Panc1 (cell line): ENCODE data around the gene EIF4E. TPM values are rescaled to one million over a fixed set of nuclear protein-coding genes. Genes with fewer than 3 reads are reported as not detected.

Experiments
- ATAC-seq: fragments of 200-7000 bp; cut with Tn5 transposase; 2 replicates; pipeline ENCODE4 v1.9.1; 2020; ENCODE audit warnings: mild to moderate bottlenecking, moderate library complexity
- BruUV-seq: library from RNA; stranded (reverse); fragments of 400-500 nt; replicated peaks from 2 replicates; lab custom pipeline; 2021; lab: Mats Ljungman, UMichigan
- CTCF ChIA-PET: fragments of 300-600 bp; sonication (Branson Sonifier 250); formaldehyde crosslinking; loops from one replicate; lab custom pipeline; 2022; ENCODE audit warnings: antibody characterized with exemption; lab: Charles Lee
- POLR2A ChIA-PET: fragments of 300-600 bp; sonication (Branson Sonifier 250); formaldehyde crosslinking; loops from one replicate; lab custom pipeline; 2022; ENCODE audit warnings: antibody characterized with exemption; lab: Charles Lee
- DNase-seq: peaks from one replicate; pipeline ENCODE4 v3.0.0-alpha.2; 2010; ENCODE audit warnings: low read depth, low spot score
- H3K27ac ChIP-seq: 2 replicates; pipeline ENCODE4 v1.5.1; 2011; ENCODE audit warnings: mild to moderate bottlenecking, low read length, inconsistent platforms
- H3K27me3 ChIP-seq: fragments of 200-500 bp; sonication (Bioruptor generic); 2 replicates; pipeline ENCODE4 v1.6.0; 2014; ENCODE audit warnings: low read length, inconsistent platforms; ENCODE audit not compliant: control insufficient read depth, insufficient read depth
- H3K36me3 ChIP-seq: fragments of 200-500 bp; sonication (Bioruptor generic); 2 replicates; pipeline ENCODE4 v1.5.1; 2014; ENCODE audit warnings: inconsistent platforms, mild to moderate bottlenecking, low read length, moderate library complexity; ENCODE audit not compliant: control insufficient read depth, insufficient read depth
- H3K4me1 ChIP-seq: 2 replicates; pipeline ENCODE4 v1.5.1; 2011; ENCODE audit warnings: inconsistent platforms, mild to moderate bottlenecking, low read length, moderate library complexity; ENCODE audit not compliant: control insufficient read depth, insufficient read depth
- H3K4me3 ChIP-seq, 2 experiments: 2 replicates each; pipeline ENCODE4 v1.5.1; 2011 to 2012; ENCODE audit warnings: low read depth in 2 of 2, low read length in 2 of 2, mild to moderate bottlenecking in 2 of 2, inconsistent platforms in 1 of 2, moderate library complexity in 1 of 2
- H3K9me3 ChIP-seq: fragments of 200-500 bp; sonication (Bioruptor generic); 2 replicates; pipeline ENCODE4 v1.5.1; 2014; ENCODE audit warnings: low read depth, mild to moderate bottlenecking, inconsistent platforms, low read length, moderate library complexity; ENCODE audit not compliant: control insufficient read depth, insufficient read depth
- POLR2AphosphoS5 ChIP-seq: IDR thresholded peaks from 2 replicates; pipeline ENCODE4 v1.6.1; 2012; ENCODE audit warnings: mild to moderate bottlenecking, low read depth, low read length, moderate library complexity
- SIN3A ChIP-seq: IDR thresholded peaks from 2 replicates; pipeline ENCODE4 v1.6.1; 2012; ENCODE audit warnings: low read depth, mild to moderate bottlenecking, low read length, moderate library complexity, borderline replicate concordance; ENCODE audit not compliant: insufficient read depth
- TCF7L2 ChIP-seq: IDR thresholded peaks from 2 replicates; pipeline ENCODE4 v1.6.1; 2011; ENCODE audit warnings: mild to moderate bottlenecking, low read depth, low read length, inconsistent platforms
- in situ Hi-C: cut with HindIII; loops from 2 replicates; pipeline ENCODE4 v1.10.0; 2016; ENCODE audit warnings: low sequenced_read_pairs, low pct_unique_long_range_greater_than_20kb
- intact Hi-C: fragments of 100-400 bp; cut with micrococcal nuclease; formaldehyde crosslinking; loops from one replicate; pipeline ENCODE4 v1.10.0; 2022; ENCODE audit not compliant: unreplicated experiment
- total RNA-seq: library from RNA; stranded (reverse); gene quantifications from one replicate; pipeline ENCODE4 v1.2.1, GENCODE V29; 2021; ENCODE audit not compliant: unreplicated experiment
- TF ChIP-seq, protein P1 (sequence below): fragments of 450-650 bp; IDR thresholded peaks from 2 replicates; pipeline ENCODE4 v1.5.1; 2017; ENCODE audit warnings: mild to moderate bottlenecking
- TF ChIP-seq, protein P2 (sequence below), 2 experiments: IDR thresholded peaks; 2 replicates each; pipeline ENCODE4 v1.6.1; 2011 to 2012; ENCODE audit warnings: low read depth in 2 of 2, control low read depth in 1 of 2, low read length in 1 of 2, mild to moderate bottlenecking in 1 of 2, moderate library complexity in 1 of 2; ENCODE audit not compliant: insufficient read depth in 1 of 2

EIF4E gene
- total RNA-seq, 1 experiment from 2014 or later, result 89.7 TPM

DNA sequence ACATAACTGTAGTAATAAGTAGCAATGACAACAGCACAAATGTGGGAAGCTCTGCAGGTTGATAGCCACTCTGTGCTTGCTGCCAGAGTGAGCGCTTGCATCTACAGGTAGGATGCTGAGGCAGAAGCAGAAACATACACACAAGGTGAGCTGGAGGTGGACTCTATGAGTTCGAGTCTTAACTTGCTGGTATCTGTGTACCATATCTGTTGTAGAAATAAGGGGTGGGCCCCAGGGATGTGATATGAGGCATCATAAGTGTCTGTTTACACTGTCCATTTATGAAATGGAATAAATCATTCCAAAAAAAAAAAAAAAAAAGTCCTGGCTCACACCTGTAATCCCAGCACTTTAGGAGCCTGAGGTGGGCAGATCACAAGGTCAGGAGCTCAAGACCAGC lies 32.8 kb upstream of the EIF4E start:
- intact Hi-C loops (no loop called here), in situ Hi-C loops (no loop called here)
- Histone ChIP-seq H3K27me3 (no peaks in the 10 kb centered on the region), H3K27ac (no peak overlapping the region), H3K4me3 (no peak overlapping the region), H3K9me3 (no peaks in the 10 kb centered on the region), H3K4me1 (no peaks in the 10 kb centered on the region), H3K36me3 (no peaks in the 10 kb centered on the region)
- no peak for ATAC-seq
- TF ChIP-seq, protein P1, sequence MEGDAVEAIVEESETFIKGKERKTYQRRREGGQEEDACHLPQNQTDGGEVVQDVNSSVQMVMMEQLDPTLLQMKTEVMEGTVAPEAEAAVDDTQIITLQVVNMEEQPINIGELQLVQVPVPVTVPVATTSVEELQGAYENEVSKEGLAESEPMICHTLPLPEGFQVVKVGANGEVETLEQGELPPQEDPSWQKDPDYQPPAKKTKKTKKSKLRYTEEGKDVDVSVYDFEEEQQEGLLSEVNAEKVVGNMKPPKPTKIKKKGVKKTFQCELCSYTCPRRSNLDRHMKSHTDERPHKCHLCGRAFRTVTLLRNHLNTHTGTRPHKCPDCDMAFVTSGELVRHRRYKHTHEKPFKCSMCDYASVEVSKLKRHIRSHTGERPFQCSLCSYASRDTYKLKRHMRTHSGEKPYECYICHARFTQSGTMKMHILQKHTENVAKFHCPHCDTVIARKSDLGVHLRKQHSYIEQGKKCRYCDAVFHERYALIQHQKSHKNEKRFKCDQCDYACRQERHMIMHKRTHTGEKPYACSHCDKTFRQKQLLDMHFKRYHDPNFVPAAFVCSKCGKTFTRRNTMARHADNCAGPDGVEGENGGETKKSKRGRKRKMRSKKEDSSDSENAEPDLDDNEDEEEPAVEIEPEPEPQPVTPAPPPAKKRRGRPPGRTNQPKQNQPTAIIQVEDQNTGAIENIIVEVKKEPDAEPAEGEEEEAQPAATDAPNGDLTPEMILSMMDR, result no peak
- TF ChIP-seq, protein P2, sequence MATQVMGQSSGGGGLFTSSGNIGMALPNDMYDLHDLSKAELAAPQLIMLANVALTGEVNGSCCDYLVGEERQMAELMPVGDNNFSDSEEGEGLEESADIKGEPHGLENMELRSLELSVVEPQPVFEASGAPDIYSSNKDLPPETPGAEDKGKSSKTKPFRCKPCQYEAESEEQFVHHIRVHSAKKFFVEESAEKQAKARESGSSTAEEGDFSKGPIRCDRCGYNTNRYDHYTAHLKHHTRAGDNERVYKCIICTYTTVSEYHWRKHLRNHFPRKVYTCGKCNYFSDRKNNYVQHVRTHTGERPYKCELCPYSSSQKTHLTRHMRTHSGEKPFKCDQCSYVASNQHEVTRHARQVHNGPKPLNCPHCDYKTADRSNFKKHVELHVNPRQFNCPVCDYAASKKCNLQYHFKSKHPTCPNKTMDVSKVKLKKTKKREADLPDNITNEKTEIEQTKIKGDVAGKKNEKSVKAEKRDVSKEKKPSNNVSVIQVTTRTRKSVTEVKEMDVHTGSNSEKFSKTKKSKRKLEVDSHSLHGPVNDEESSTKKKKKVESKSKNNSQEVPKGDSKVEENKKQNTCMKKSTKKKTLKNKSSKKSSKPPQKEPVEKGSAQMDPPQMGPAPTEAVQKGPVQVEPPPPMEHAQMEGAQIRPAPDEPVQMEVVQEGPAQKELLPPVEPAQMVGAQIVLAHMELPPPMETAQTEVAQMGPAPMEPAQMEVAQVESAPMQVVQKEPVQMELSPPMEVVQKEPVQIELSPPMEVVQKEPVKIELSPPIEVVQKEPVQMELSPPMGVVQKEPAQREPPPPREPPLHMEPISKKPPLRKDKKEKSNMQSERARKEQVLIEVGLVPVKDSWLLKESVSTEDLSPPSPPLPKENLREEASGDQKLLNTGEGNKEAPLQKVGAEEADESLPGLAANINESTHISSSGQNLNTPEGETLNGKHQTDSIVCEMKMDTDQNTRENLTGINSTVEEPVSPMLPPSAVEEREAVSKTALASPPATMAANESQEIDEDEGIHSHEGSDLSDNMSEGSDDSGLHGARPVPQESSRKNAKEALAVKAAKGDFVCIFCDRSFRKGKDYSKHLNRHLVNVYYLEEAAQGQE (IDR thresholded peaks at IDR 0.05; ENCODE audit: insufficient read depth in 1 of 2, low read depth in 2 of 2, low read length in 1 of 2), result no peak
- TF ChIP-seq SIN3A, result no peak
- no peak for TF ChIP-seq POLR2AphosphoS5
- TF ChIP-seq TCF7L2, result no peak
- POLR2A ChIA-PET, result no interaction called here
- no TSS peak for BruUV-seq
- no peak for DNase-seq
- CTCF ChIA-PET, result interaction anchor here (0.6 kb wide), 1 partner anchor 11 kb away, joined by 3 read pairs; no protein-coding TSS in a partner anchor

DNA sequence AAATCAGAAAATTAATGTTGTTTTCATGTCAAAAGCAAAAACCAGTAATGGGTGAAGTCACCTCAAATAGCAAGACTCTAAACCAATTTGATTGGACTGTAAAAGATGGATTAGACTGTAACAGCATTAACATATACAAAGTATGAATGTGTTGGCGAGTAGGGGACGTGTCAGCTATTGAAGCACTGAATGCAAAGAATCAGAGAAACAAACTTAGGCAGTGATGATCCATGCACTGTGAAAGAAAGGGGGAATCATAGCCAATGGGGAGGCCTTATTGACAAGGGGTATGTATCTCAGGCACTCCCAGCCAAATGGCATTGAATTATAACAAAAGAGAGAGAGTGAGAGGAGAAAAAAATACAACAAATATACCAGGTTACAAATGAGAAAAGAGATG lies 30.5 kb upstream of the EIF4E start:
- Histone ChIP-seq H3K36me3 (no peaks in the 10 kb centered on the region), H3K27me3 (no peaks in the 10 kb centered on the region), H3K9me3 (no peaks in the 10 kb centered on the region), H3K4me3 (no peak overlapping the region), H3K27ac (no peak overlapping the region), H3K4me1 (no peaks in the 10 kb centered on the region)
- POLR2A ChIA-PET, result no interaction called here
- ATAC-seq, result no peak
- DNase-seq, result no peak
- BruUV-seq, result no TSS peak
- in situ Hi-C loops (no loop called here), intact Hi-C loops (no loop called here)
- CTCF ChIA-PET, result no interaction called here
- TF ChIP-seq, protein P1, result no peak
- TF ChIP-seq SIN3A (no peak), POLR2AphosphoS5 (no peak), TCF7L2 (no peak)
- TF ChIP-seq, protein P2 (IDR thresholded peaks at IDR 0.05; ENCODE audit: insufficient read depth in 1 of 2, low read depth in 2 of 2, low read length in 1 of 2), result no peak
